Measurements from ENCODE around the gene ZNF219. TPM values are rescaled to one million over a fixed set of nuclear protein-coding genes. Genes with fewer than 3 reads are reported as not detected.

The ZNF219 gene
- total RNA-seq, 1 experiment from 2014 or later = 16.6 TPM

GRCh38 chr14:21099596-21099985 lies 1.1 kb upstream of the ZNF219 start:
- Histone ChIP-seq H3K9me2 (ENCODE audit: insufficient read depth) (no peaks in the 10 kb centered on the region), H3K4me1 (ENCODE audit: control insufficient read depth in 1 of 2, insufficient read depth in 2 of 2, low read length in 2 of 2) (peaks cover 22 to 44% of the 10 kb centered on the region in 2 experiments), H3K27ac (ENCODE audit: low read depth, low read length) (no peak overlapping the region), H3K9ac (ENCODE audit: low read length) (no peak overlapping the region), H3K4me3 (replicated peaks in 1 of 2; ENCODE audit: low read depth in 1 of 2, low read length in 2 of 2) (no peak overlapping the region; a peak in 1 of 4 replicates), H3K9me3 (ENCODE audit: control insufficient read depth in 1 of 2, insufficient read depth in 1 of 2, low read depth in 1 of 2, low read length in 2 of 2) (no peaks in the 10 kb centered on the region), H3K4me2 (ENCODE audit: low read length) (peak overlapping the region; percentile 93), H3K36me3 (ENCODE audit: control insufficient read depth in 1 of 2, insufficient read depth in 2 of 2, low read length in 2 of 2) (no peaks in the 10 kb centered on the region), H4K20me1 (ENCODE audit: insufficient read depth) (no peaks in the 10 kb centered on the region), H3K79me2 (ENCODE audit: insufficient read depth, low read length) (no peaks in the 10 kb centered on the region), H2AFZ (ENCODE audit: low read depth, low read length, poor library complexity, severe bottlenecking) (no peak overlapping the region), H3K27me3 (ENCODE audit: insufficient read depth, low read length) (no peaks in the 10 kb centered on the region)
- POLR2A ChIA-PET = interaction anchor here (1.1 kb wide), 1 partner anchor 31 kb away, joined by 3 read pairs; no protein-coding TSS in a partner anchor
- BruUV-seq (replicated peaks) = no TSS peak
- no peak for TF ChIP-seq POLR2A (IDR thresholded peaks at IDR 0.05; ENCODE audit: borderline replicate concordance, extremely low read depth, insufficient read depth, insufficient read length)
- TF ChIP-seq CEBPB (IDR thresholded peaks at IDR 0.05; ENCODE audit: low read depth) = no peak
- no peak for TF ChIP-seq RAD21 (IDR thresholded peaks at IDR 0.05; ENCODE audit: low read depth)
- TF ChIP-seq JUND (IDR thresholded peaks at IDR 0.05) = no peak
- TF ChIP-seq EZH2phosphoT487 (IDR thresholded peaks at IDR 0.05; ENCODE audit: borderline replicate concordance) = no peak
- no peak for TF ChIP-seq CBX3 (IDR thresholded peaks at IDR 0.05; ENCODE audit: low read depth)
- TF ChIP-seq REST (IDR thresholded peaks at IDR 0.05; ENCODE audit: low read depth) = no peak
- no peak for DNase-seq (ENCODE audit: low read depth, low spot score)
- CTCF ChIA-PET = no interaction called here
- intact Hi-C loops (cut with micrococcal nuclease) = no loop called here
- RAD21 ChIA-PET (ENCODE audit: low non-redundant PET in 1 of 2, low total read pairs in 2 of 2, uncharacterized antibody in 2 of 2, unreplicated experiment in 2 of 2) = no interaction called here
- ATAC-seq = no peak

Measured in HCT116 (cell line).